ENCODE data around the gene HNRNPUL1. TPM values are rescaled to one million over a fixed set of nuclear protein-coding genes. Genes with fewer than 3 reads are reported as not detected.

Gene HNRNPUL1
- polyA plus RNA-seq, 1 donor (not counting 4 experiments of a cell fraction or from before 2014, with no cell fraction given): 48.3 TPM

DNA sequence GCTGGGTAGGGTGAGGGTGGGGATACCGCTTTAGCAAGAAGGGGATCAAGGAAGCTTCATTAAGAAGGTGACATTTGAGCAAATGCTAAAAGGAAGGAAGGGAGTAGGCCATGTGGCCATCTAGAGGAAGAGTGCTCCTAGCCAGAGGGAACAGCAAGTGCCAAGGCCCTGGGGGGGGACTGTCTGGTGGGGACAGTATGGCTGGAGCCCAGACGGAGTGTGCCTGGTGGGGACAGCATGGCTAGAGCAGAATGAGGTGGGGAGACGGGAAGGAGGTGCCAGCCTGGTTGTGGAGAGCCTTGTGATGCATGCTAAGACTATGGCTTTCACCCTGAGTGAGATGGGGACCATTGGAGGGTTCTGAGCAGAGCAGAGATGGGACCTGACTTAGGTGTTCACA, 91.6 kb downstream of the HNRNPUL1 start:
- Histone ChIP-seq H4K20me1 (ENCODE audit: control insufficient read depth, extremely low read depth, insufficient read depth, low read length) (peaks cover 2% of the 10 kb centered on the region), H3K79me2 (ENCODE audit: control insufficient read depth, insufficient read depth, low read length) (peaks cover 22% of the 10 kb centered on the region), H3K4me3 (ENCODE audit: control insufficient read depth in 2 of 3, extremely low read depth in 1 of 3, insufficient read depth in 2 of 3, low read depth in 1 of 3, low read length in 3 of 3) (no peak overlapping the region), H2AFZ (ENCODE audit: control insufficient read depth, low read length) (no peak overlapping the region), H3K27me3 (ENCODE audit: control insufficient read depth, extremely low read depth, insufficient read depth, low read length) (no peaks in the 10 kb centered on the region), H3K4me1 (ENCODE audit: control insufficient read depth, extremely low read depth, insufficient read depth, low read length) (peaks cover 3% of the 10 kb centered on the region), H3K4me2 (ENCODE audit: control insufficient read depth, extremely low read depth, insufficient read depth, low read depth, low read length) (no peak overlapping the region), H3K36me3 (ENCODE audit: control insufficient read depth in 2 of 2, extremely low read depth in 1 of 2, insufficient read depth in 2 of 2, low read length in 2 of 2) (no peaks in the 10 kb centered on the region), H3K9me1 (ENCODE audit: control insufficient read depth, extremely low read depth, insufficient read depth, low read length) (no peaks in the 10 kb centered on the region), H3K9me3 (ENCODE audit: control insufficient read depth, low read depth, low read length) (no peaks in the 10 kb centered on the region), H3K9ac (ENCODE audit: control insufficient read depth, extremely low read depth, insufficient read depth, low read length) (no peak overlapping the region), H3K27ac (ENCODE audit: control insufficient read depth, insufficient read depth, low read length) (no peak overlapping the region)
- dilution Hi-C loops (cut with MboI; ENCODE audit: extremely low pct_ligation_motif_present, low sequenced_read_pairs): no loop called here
- TF ChIP-seq, protein P1, sequence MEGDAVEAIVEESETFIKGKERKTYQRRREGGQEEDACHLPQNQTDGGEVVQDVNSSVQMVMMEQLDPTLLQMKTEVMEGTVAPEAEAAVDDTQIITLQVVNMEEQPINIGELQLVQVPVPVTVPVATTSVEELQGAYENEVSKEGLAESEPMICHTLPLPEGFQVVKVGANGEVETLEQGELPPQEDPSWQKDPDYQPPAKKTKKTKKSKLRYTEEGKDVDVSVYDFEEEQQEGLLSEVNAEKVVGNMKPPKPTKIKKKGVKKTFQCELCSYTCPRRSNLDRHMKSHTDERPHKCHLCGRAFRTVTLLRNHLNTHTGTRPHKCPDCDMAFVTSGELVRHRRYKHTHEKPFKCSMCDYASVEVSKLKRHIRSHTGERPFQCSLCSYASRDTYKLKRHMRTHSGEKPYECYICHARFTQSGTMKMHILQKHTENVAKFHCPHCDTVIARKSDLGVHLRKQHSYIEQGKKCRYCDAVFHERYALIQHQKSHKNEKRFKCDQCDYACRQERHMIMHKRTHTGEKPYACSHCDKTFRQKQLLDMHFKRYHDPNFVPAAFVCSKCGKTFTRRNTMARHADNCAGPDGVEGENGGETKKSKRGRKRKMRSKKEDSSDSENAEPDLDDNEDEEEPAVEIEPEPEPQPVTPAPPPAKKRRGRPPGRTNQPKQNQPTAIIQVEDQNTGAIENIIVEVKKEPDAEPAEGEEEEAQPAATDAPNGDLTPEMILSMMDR (optimal IDR thresholded peaks at IDR 0.05 in 1 of 3, IDR thresholded peaks at IDR 0.05 in 1 of 3, conservative IDR thresholded peaks at IDR 0.05 in 1 of 3; ENCODE audit: extremely low read depth in 1 of 3, insufficient read depth in 2 of 3, low read length in 3 of 3): no peak
- no peak for TF ChIP-seq EZH2 (IDR thresholded peaks at IDR 0.05; ENCODE audit: low read length)
- FAIRE-seq (no peak), DNase-seq (ENCODE audit: low read depth, low spot score) (no peak)

DNA sequence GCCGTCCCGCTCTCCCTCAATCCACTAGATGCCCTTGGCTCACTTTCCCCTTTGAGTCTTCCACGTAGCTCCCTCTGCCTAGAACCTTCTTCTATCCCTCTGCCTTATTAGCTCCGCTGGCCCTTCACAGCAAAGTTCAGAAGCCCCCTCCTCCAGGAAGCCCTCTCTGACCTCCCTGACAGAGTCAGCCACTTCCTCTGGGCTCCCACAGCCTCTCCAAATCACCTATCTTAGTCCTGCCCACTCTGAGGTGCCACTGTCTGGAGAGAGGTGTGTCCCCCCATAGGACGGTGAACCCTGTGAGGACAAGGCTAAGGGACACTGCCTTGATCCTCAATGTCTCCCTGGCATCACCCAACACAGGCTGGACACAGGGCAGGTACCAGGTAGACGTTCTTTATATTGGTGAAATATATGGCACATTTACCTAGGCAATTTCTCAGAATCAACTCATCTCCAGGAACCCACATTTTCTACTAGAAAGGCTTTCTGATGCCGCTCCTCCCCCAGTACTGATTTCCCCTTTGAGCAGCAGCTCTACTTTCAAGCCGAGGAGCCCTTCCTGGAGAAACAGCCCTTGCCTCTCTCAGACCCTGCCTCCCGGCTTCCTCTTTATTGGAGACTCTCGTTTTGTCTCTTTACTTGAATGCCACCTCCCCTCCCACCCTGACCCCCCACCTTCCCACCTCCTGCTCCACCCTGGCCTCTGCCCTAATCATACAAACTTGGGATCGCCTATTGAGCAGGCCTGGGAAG, 93.0 kb downstream of the HNRNPUL1 start:
- Histone ChIP-seq H3K9me1 (ENCODE audit: control insufficient read depth, extremely low read depth, insufficient read depth, low read length) (no peaks in the 10 kb centered on the region), H3K27ac (ENCODE audit: control insufficient read depth, insufficient read depth, low read length) (no peak overlapping the region), H3K4me2 (ENCODE audit: control insufficient read depth, extremely low read depth, insufficient read depth, low read depth, low read length) (no peak overlapping the region), H2AFZ (ENCODE audit: control insufficient read depth, low read length) (no peak overlapping the region), H3K4me1 (ENCODE audit: control insufficient read depth, extremely low read depth, insufficient read depth, low read length) (no peaks in the 10 kb centered on the region), H3K9ac (ENCODE audit: control insufficient read depth, extremely low read depth, insufficient read depth, low read length) (no peak overlapping the region), H3K36me3 (ENCODE audit: control insufficient read depth in 2 of 2, extremely low read depth in 1 of 2, insufficient read depth in 2 of 2, low read length in 2 of 2) (no peaks in the 10 kb centered on the region), H4K20me1 (ENCODE audit: control insufficient read depth, extremely low read depth, insufficient read depth, low read length) (no peaks in the 10 kb centered on the region), H3K9me3 (ENCODE audit: control insufficient read depth, low read depth, low read length) (no peaks in the 10 kb centered on the region), H3K79me2 (ENCODE audit: control insufficient read depth, insufficient read depth, low read length) (peaks cover 10% of the 10 kb centered on the region), H3K27me3 (ENCODE audit: control insufficient read depth, extremely low read depth, insufficient read depth, low read length) (no peaks in the 10 kb centered on the region), H3K4me3 (ENCODE audit: control insufficient read depth in 2 of 3, extremely low read depth in 1 of 3, insufficient read depth in 2 of 3, low read depth in 1 of 3, low read length in 3 of 3) (no peak overlapping the region)
- DNase-seq (ENCODE audit: low read depth, low spot score) (no peak), FAIRE-seq (no peak)
- no peak for TF ChIP-seq EZH2 (IDR thresholded peaks at IDR 0.05; ENCODE audit: low read length)
- TF ChIP-seq, protein P1 (optimal IDR thresholded peaks at IDR 0.05 in 1 of 3, IDR thresholded peaks at IDR 0.05 in 1 of 3, conservative IDR thresholded peaks at IDR 0.05 in 1 of 3; ENCODE audit: extremely low read depth in 1 of 3, insufficient read depth in 2 of 3, low read length in 3 of 3): no peak
- dilution Hi-C loops (cut with MboI; ENCODE audit: extremely low pct_ligation_motif_present, low sequenced_read_pairs): no loop called here

Small RNA genes within 50 kb of the gene (small RNA-seq; reads per million reads assigned to genes)
- 0 reads per million in 3 experiments for gene RN7SL34P (ENCODE audit: insufficient read length in 3 of 3, low read depth in 3 of 3, low replicate concordance in 1 of 3)

Other genes starting within 250 kb of the HNRNPUL1 start
- not detected in 3 replicates for gene CYP2A13, start 175.9 kb upstream of the HNRNPUL1 start, polyA plus RNA-seq
- gene CYP2F1, start 149.9 kb upstream of the HNRNPUL1 start, polyA plus RNA-seq: not detected in 3 replicates
- gene CYP2S1, start 71.2 kb upstream of the HNRNPUL1 start, polyA plus RNA-seq: 4.9 to 5.8 TPM (median 4.9 TPM) in 3 replicates
- gene AXL, start 45.1 kb upstream of the HNRNPUL1 start, polyA plus RNA-seq: 12.2 to 36.3 TPM (median 21.7 TPM) in 3 replicates
- 6.8 to 9.6 TPM (median 9.5 TPM) in 3 replicates for gene CCDC97, start 45.8 kb downstream of the HNRNPUL1 start, polyA plus RNA-seq
- gene TGFB1, start 89.5 kb downstream of the HNRNPUL1 start, polyA plus RNA-seq: 4.3 to 11.0 TPM (median 5.8 TPM) in 3 replicates
- gene B9D2, start 99.8 kb downstream of the HNRNPUL1 start, polyA plus RNA-seq: 2.8 to 3.4 TPM (median 3.0 TPM) in 3 replicates
- gene TMEM91, start 112.2 kb downstream of the HNRNPUL1 start, polyA plus RNA-seq: 4.4 to 10.1 TPM (median 6.3 TPM) in 3 replicates
- gene EXOSC5, start 133.0 kb downstream of the HNRNPUL1 start, polyA plus RNA-seq: 12.5 to 18.2 TPM (median 14.7 TPM) in 3 replicates
- 7.5 to 13.3 TPM (median 8.3 TPM) in 3 replicates for gene BCKDHA, start 133.4 kb downstream of the HNRNPUL1 start, polyA plus RNA-seq
- gene B3GNT8, start 163.0 kb downstream of the HNRNPUL1 start, polyA plus RNA-seq: 0.45 to 1.8 TPM (median 0.97 TPM) in 3 replicates
- 45.3 to 64.0 TPM (median 45.6 TPM) in 3 replicates for gene DMAC2, start 175.5 kb downstream of the HNRNPUL1 start, polyA plus RNA-seq
- not detected in 3 replicates for gene ERICH4, start 178.8 kb downstream of the HNRNPUL1 start, polyA plus RNA-seq